Measurements from ENCODE around the gene FBXO27. TPM values are rescaled to one million over a fixed set of nuclear protein-coding genes. Genes with fewer than 3 reads are reported as not detected.

The FBXO27 gene
- total RNA-seq, 1 experiment from 2014 or later, result 16.4 TPM

GRCh38 chr19:39054091-39054470 lies 21.7 kb upstream of the FBXO27 start:
- Histone ChIP-seq H3K4me3 (replicated peaks in 1 of 2; ENCODE audit: low read depth in 1 of 2, low read length in 2 of 2) (no peak overlapping the region), H3K79me2 (ENCODE audit: insufficient read depth, low read length) (no peaks in the 10 kb centered on the region), H3K27me3 (ENCODE audit: insufficient read depth, low read length) (no peaks in the 10 kb centered on the region), H3K27ac (ENCODE audit: low read depth, low read length) (no peak overlapping the region), H4K20me1 (ENCODE audit: insufficient read depth) (no peaks in the 10 kb centered on the region), H3K4me2 (ENCODE audit: low read length) (no peak overlapping the region), H3K9me2 (ENCODE audit: insufficient read depth) (no peaks in the 10 kb centered on the region), H3K9ac (ENCODE audit: low read length) (no peak overlapping the region), H2AFZ (ENCODE audit: low read depth, low read length, poor library complexity, severe bottlenecking) (no peak overlapping the region), H3K4me1 (ENCODE audit: control insufficient read depth in 1 of 2, insufficient read depth in 2 of 2, low read length in 2 of 2) (peaks cover 0 to 14% of the 10 kb centered on the region in 2 experiments; a peak in 1 of 4 replicates), H3K9me3 (ENCODE audit: control insufficient read depth in 1 of 2, insufficient read depth in 1 of 2, low read depth in 1 of 2, low read length in 2 of 2) (no peaks in the 10 kb centered on the region; a peak in 1 of 4 replicates), H3K36me3 (ENCODE audit: control insufficient read depth in 1 of 2, insufficient read depth in 2 of 2, low read length in 2 of 2) (no peaks in the 10 kb centered on the region)
- DNase-seq (ENCODE audit: low read depth, low spot score) (no peak), ATAC-seq (no peak)
- intact Hi-C loops (cut with micrococcal nuclease), result loop anchor here (5.0 kb wide), 1 partner anchor 58 kb away; no protein-coding TSS in a partner anchor
- ChIA-PET RAD21 (ENCODE audit: low non-redundant PET in 1 of 2, low total read pairs in 2 of 2, uncharacterized antibody in 2 of 2, unreplicated experiment in 2 of 2) (no interaction called here), POLR2A (no interaction called here), CTCF (no interaction called here)
- TF ChIP-seq ZFX (IDR thresholded peaks at IDR 0.05), result no peak
- TF ChIP-seq CEBPB (IDR thresholded peaks at IDR 0.05; ENCODE audit: low read depth), result no peak
- TF ChIP-seq EZH2 (IDR thresholded peaks at IDR 0.05), result no peak
- no peak for TF ChIP-seq TCF7L2 (IDR thresholded peaks at IDR 0.05; ENCODE audit: borderline replicate concordance, extremely low read depth, insufficient read depth, insufficient read length)
- TF ChIP-seq EGR1 (IDR thresholded peaks at IDR 0.05; ENCODE audit: low read depth), result no peak
- TF ChIP-seq REST (IDR thresholded peaks at IDR 0.05; ENCODE audit: low read depth), result no peak
- no peak for TF ChIP-seq POLR2AphosphoS5 (IDR thresholded peaks at IDR 0.05; ENCODE audit: low read depth, low read length)
- no peak for TF ChIP-seq MAX (IDR thresholded peaks at IDR 0.05)
- no peak for TF ChIP-seq YY1 (IDR thresholded peaks at IDR 0.05; ENCODE audit: extremely low read depth, insufficient replicate concordance, low read depth, low read length)
- TF ChIP-seq ZBTB33 (IDR thresholded peaks at IDR 0.05; ENCODE audit: extremely low read depth, insufficient replicate concordance, low read length), result no peak
- no peak for TF ChIP-seq ATF3 (IDR thresholded peaks at IDR 0.05)
- no peak for TF ChIP-seq POLR2A (IDR thresholded peaks at IDR 0.05; ENCODE audit: borderline replicate concordance, extremely low read depth, insufficient read depth, insufficient read length)
- TF ChIP-seq RAD21 (IDR thresholded peaks at IDR 0.05; ENCODE audit: low read depth), result no peak
- TF ChIP-seq ELF1 (IDR thresholded peaks at IDR 0.05; ENCODE audit: borderline replicate concordance, low read depth), result no peak
- TF ChIP-seq EZH2phosphoT487 (IDR thresholded peaks at IDR 0.05; ENCODE audit: borderline replicate concordance), result no peak
- no peak for TF ChIP-seq SP1 (IDR thresholded peaks at IDR 0.05; ENCODE audit: low read depth)
- TF ChIP-seq CTCF (IDR thresholded peaks at IDR 0.05 in 2 of 3, conservative IDR thresholded peaks at IDR 0.05 in 1 of 3; ENCODE audit: borderline replicate concordance in 1 of 3, insufficient read depth in 1 of 3, low read depth in 2 of 3, low read length in 2 of 3), result no peak
- no peak for TF ChIP-seq ZNF274 (IDR thresholded peaks at IDR 0.05; ENCODE audit: low read depth, low read length)
- no TSS peak for BruUV-seq (replicated peaks)
